ENCODE measurements around the gene PPP6R3.

GRCh38 chr11:68508425-68508824 is 47.9 kb downstream of the PPP6R3 start:
- TF ChIP-seq POLR2A (IDR thresholded peaks at IDR 0.05; ENCODE audit: low read length) = no peak
- no peak for TF ChIP-seq GATA1 (IDR thresholded peaks at IDR 0.05; ENCODE audit: low read depth, low read length)

Measured in erythroblast (primary cell).